Upper lobe of left lung (tissue), 6 donors: ENCODE measurements around the gene GLYR1. TPM values are rescaled to one million over a fixed set of nuclear protein-coding genes. Genes with fewer than 3 reads are reported as not detected.

ENCODE experiments used
- ATAC-seq, 2 donors: fragments of 200-7000 bp; cut with Tn5 transposase; one replicate each; pipeline ENCODE4 v1.9.1; 2022; ENCODE audit warnings: mild to moderate bottlenecking in 2 of 2, moderate library complexity in 2 of 2; ENCODE audit not compliant: low FRiP score in 2 of 2
- DNase-seq, 2 donors: peaks; one replicate each; pipeline ENCODE4 v3.0.0-alpha.2; 2019 to 2020
- H3K27ac ChIP-seq, 4 donors: fragments of 200-600 bp; sonication (generic); one replicate each; pipeline ENCODE4 v1.5.1; 2016 to 2019
- H3K27me3 ChIP-seq, 4 donors: fragments of 200-600 bp; sonication (generic); one replicate each; pipeline ENCODE4 v1.5.1; 2017 to 2019
- H3K36me3 ChIP-seq, 4 donors: fragments of 200-600 bp; sonication (generic); one replicate each; pipeline ENCODE4 v1.5.1; 2016 to 2019
- H3K4me1 ChIP-seq, 4 donors: fragments of 200-600 bp; sonication (generic); one replicate each; pipeline ENCODE4 v1.5.1; 2018 to 2019
- H3K4me3 ChIP-seq, 4 donors: fragments of 200-600 bp; sonication (generic); one replicate each; pipeline ENCODE4 v1.5.1; 2017 to 2019; ENCODE audit warnings: mild to moderate bottlenecking in 2 of 4, moderate library complexity in 1 of 4
- H3K9me3 ChIP-seq, 4 donors: fragments of 200-600 bp; sonication (generic); one replicate each; pipeline ENCODE4 v1.5.1; 2018 to 2019
- CTCF ChIP-seq, 6 experiments: fragments of 450-650 bp in 4 of 6; fragments of 200-600 bp in 2 of 6; sonication (generic) in 2 of 6; IDR thresholded peaks; one replicate each; pipeline ENCODE4 v1.5.1; 2016 to 2019; ENCODE audit warnings: antibody characterized with exemption in 6 of 6
- EP300 ChIP-seq, 4 donors: sonication (generic); formaldehyde crosslinking; IDR thresholded peaks; one replicate each; pipeline ENCODE4 v1.5.1; 2017; ENCODE audit warnings: antibody characterized with exemption in 4 of 4, control low read depth in 2 of 4
- POLR2A ChIP-seq, 4 donors: fragments of 450-650 bp; IDR thresholded peaks; one replicate each; pipeline ENCODE4 v1.5.1; 2016 to 2017; ENCODE audit warnings: antibody characterized with exemption in 4 of 4, mild to moderate bottlenecking in 2 of 4
- POLR2AphosphoS5 ChIP-seq, 2 donors: sonication (generic); formaldehyde crosslinking; IDR thresholded peaks; one replicate each; pipeline ENCODE4 v1.5.1; 2017; ENCODE audit warnings: antibody characterized with exemption in 2 of 2
- WGBS, 2 donors: methylation state at CpG; one replicate each; pipeline ENCODE4 v1.1.5; 2017 to 2018; 5-methylcytosine and 5-hydroxymethylcytosine counted together
- total RNA-seq, 6 donors: library from RNA; depleted of rRNA in 4 of 6; stranded (reverse); fragments of >200 nt in 4 of 6; gene quantifications; one replicate each; pipeline versions ENCODE4 v1.1.0 to v1.2.1, GENCODE V29; 2016 to 2021
- donor health status: DM: no; HTN: no; CAD: no; lungs with moderate emphysema.
- donor health status: DM: no; HTN: yes; CAD: no; lungs with severe emphysema.

The GLYR1 gene
- total RNA-seq, 6 donors from 2014 or later = 67.8 to 110 (median 90.6) TPM

- no peaks in the 10 kb centered on the region for H3K4me1 ChIP-seq
- 91 to 93% methylated on average over 8 of the region's 8 CpGs for WGBS, 2 donors
- H3K9me3 ChIP-seq = no peaks in the 10 kb centered on the region
- H3K4me3 ChIP-seq = no peak overlapping the region
- H3K27me3 ChIP-seq = no peaks in the 10 kb centered on the region
- H3K36me3 ChIP-seq = peaks cover 34 to 97% (median 80%) of the 10 kb centered on the region in 4 donors
- H3K27ac ChIP-seq = no peak overlapping the region
- ATAC-seq = no peak
- TF ChIP-seq CTCF (IDR thresholded peaks at IDR 0.05) = no peak
- no peak for TF ChIP-seq POLR2A (IDR thresholded peaks at IDR 0.05)
- no peak for TF ChIP-seq EP300 (IDR thresholded peaks at IDR 0.05)
- TF ChIP-seq POLR2AphosphoS5 (IDR thresholded peaks at IDR 0.05) = no peak
- no peak for DNase-seq
These were observed 15.5 kb downstream of the GLYR1 start for GRCh38 chr16:4831616-4832015.

GRCh38 chr16:4830408-4830807 lies 16.7 kb downstream of the GLYR1 start:
- Histone ChIP-seq H3K4me3 (no peak overlapping the region), H3K4me1 (no peaks in the 10 kb centered on the region), H3K36me3 (peaks cover 33 to 98% (median 84%) of the 10 kb centered on the region in 4 donors), H3K27me3 (no peaks in the 10 kb centered on the region), H3K9me3 (no peaks in the 10 kb centered on the region), H3K27ac (no peak overlapping the region)
- WGBS, 2 donors = 88 to 90% methylated on average over 6 to 7 of the region's 7 CpGs
- TF ChIP-seq EP300 (IDR thresholded peaks at IDR 0.05) = no peak
- TF ChIP-seq POLR2A (IDR thresholded peaks at IDR 0.05) = no peak
- no peak for TF ChIP-seq POLR2AphosphoS5 (IDR thresholded peaks at IDR 0.05)
- no peak for ATAC-seq
- DNase-seq = no peak

GRCh38 chr16:4828567-4829321 lies 18.3 kb downstream of the GLYR1 start:
- H3K4me1 ChIP-seq = no peaks in the 10 kb centered on the region
- DNase-seq (no peak), ATAC-seq (no peak)
- H3K27me3 ChIP-seq = no peaks in the 10 kb centered on the region
- H3K9me3 ChIP-seq = no peaks in the 10 kb centered on the region
- no peak overlapping the region for H3K4me3 ChIP-seq
- TF ChIP-seq CTCF (IDR thresholded peaks at IDR 0.05) (no peak), EP300 (IDR thresholded peaks at IDR 0.05) (no peak), POLR2AphosphoS5 (IDR thresholded peaks at IDR 0.05) (no peak), POLR2A (IDR thresholded peaks at IDR 0.05) (no peak)
- peaks cover 36 to 99% (median 89%) of the 10 kb centered on the region in 4 donors for H3K36me3 ChIP-seq
- H3K27ac ChIP-seq = no peak overlapping the region
- WGBS, 2 donors = 92 to 94% methylated on average over 11 of the region's 11 CpGs

- Histone ChIP-seq H3K4me3 (no peak overlapping the region), H3K4me1 (no peaks in the 10 kb centered on the region), H3K27me3 (no peaks in the 10 kb centered on the region), H3K27ac (no peak overlapping the region), H3K9me3 (no peaks in the 10 kb centered on the region), H3K36me3 (peaks cover 40 to 100% (median 93%) of the 10 kb centered on the region in 4 donors)
- ATAC-seq (no peak), DNase-seq (no peak)
- 95 to 98% methylated on average over 10 of the region's 10 CpGs for WGBS, 2 donors
- TF ChIP-seq POLR2AphosphoS5 (IDR thresholded peaks at IDR 0.05) = no peak
These were observed 20.1 kb downstream of the GLYR1 start for GRCh38 chr16:4826980-4827379.

- no peak overlapping the region for H3K27ac ChIP-seq
- H3K36me3 ChIP-seq = peaks cover 38 to 100% (median 93%) of the 10 kb centered on the region in 4 donors
- H3K4me3 ChIP-seq = no peak overlapping the region
- no peaks in the 10 kb centered on the region for H3K9me3 ChIP-seq
- ATAC-seq (no peak), DNase-seq (no peak)
- 94 to 99% methylated on average over 4 of the region's 4 CpGs for WGBS, 2 donors
- no peak for TF ChIP-seq POLR2A (IDR thresholded peaks at IDR 0.05)
- TF ChIP-seq EP300 (IDR thresholded peaks at IDR 0.05) = no peak
- no peak for TF ChIP-seq POLR2AphosphoS5 (IDR thresholded peaks at IDR 0.05)
- no peak for TF ChIP-seq CTCF (IDR thresholded peaks at IDR 0.05)
- no peaks in the 10 kb centered on the region for H3K27me3 ChIP-seq
- H3K4me1 ChIP-seq = no peaks in the 10 kb centered on the region
These were observed 20.6 kb downstream of the GLYR1 start for GRCh38 chr16:4826526-4826925.

- Histone ChIP-seq H3K27ac (no peak overlapping the region), H3K9me3 (no peaks in the 10 kb centered on the region), H3K27me3 (no peaks in the 10 kb centered on the region), H3K4me1 (no peaks in the 10 kb centered on the region), H3K4me3 (no peak overlapping the region), H3K36me3 (peaks cover 34 to 100% (median 92%) of the 10 kb centered on the region in 4 donors)
- WGBS, 2 donors = 91 to 92% methylated on average over 8 of the region's 8 CpGs
- ATAC-seq (no peak), DNase-seq (no peak)
- TF ChIP-seq POLR2A (IDR thresholded peaks at IDR 0.05) (no peak), EP300 (IDR thresholded peaks at IDR 0.05) (no peak), POLR2AphosphoS5 (IDR thresholded peaks at IDR 0.05) (no peak), CTCF (IDR thresholded peaks at IDR 0.05) (no peak)
These were observed 21.9 kb downstream of the GLYR1 start for GRCh38 chr16:4825196-4825595.
